ENCODE data around the gene ATE1.

DNA sequence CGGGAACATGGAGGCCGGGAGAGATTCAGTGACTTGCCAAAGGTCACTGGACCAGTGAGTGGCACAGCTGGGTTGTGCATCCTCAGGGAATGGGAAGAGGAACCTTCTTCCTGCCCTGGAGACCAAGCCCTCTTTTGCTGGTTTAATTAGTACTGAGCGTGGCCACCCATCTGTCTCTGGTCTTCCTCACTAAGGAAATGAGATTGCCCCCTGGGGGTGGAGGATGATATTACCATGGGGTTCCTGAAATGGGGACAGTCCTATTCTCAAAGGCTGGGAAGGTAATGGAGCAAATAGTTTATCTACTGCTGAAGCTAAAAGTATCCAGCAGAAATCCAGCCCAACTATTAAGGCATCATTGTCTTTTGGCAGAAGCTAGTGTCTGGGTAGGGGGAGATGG is 231.0 kb downstream of the ATE1 start:
- TF ChIP-seq, protein P1, sequence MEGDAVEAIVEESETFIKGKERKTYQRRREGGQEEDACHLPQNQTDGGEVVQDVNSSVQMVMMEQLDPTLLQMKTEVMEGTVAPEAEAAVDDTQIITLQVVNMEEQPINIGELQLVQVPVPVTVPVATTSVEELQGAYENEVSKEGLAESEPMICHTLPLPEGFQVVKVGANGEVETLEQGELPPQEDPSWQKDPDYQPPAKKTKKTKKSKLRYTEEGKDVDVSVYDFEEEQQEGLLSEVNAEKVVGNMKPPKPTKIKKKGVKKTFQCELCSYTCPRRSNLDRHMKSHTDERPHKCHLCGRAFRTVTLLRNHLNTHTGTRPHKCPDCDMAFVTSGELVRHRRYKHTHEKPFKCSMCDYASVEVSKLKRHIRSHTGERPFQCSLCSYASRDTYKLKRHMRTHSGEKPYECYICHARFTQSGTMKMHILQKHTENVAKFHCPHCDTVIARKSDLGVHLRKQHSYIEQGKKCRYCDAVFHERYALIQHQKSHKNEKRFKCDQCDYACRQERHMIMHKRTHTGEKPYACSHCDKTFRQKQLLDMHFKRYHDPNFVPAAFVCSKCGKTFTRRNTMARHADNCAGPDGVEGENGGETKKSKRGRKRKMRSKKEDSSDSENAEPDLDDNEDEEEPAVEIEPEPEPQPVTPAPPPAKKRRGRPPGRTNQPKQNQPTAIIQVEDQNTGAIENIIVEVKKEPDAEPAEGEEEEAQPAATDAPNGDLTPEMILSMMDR (IDR thresholded peaks at IDR 0.05) = peak in 2 of 7 experiments; percentile 24 to 39
- TF ChIP-seq EP300 (IDR thresholded peaks at IDR 0.05) = no peak

Measured in stomach (tissue), 4 donors.